HG03280 (cell line): Measurements from ENCODE around the gene SUB1.
"Not testable (repeated sequence)": the region's sequence is repeated elsewhere in the genome, so short reads cannot be mapped to it uniquely, and the experiment has no call there.

Source experiments
- ATAC-seq: cut with Tn5 transposase; IDR thresholded peaks from one replicate; pipeline ENCODE4 v1.9.1; 2021; ENCODE audit warnings: mild to moderate bottlenecking, moderate library complexity; ENCODE audit not compliant: unreplicated experiment

The SUB1 gene

GRCh38 chr5:32598260-32598937, 13.0 kb downstream of the SUB1 start:
- ATAC-seq: no peak

- ATAC-seq: no peak
Observed at GRCh38 chr5:32598997-32599549, 13.7 kb downstream of the SUB1 start.

- ATAC-seq: no peak
Observed at GRCh38 chr5:32600054-32600622, 14.8 kb downstream of the SUB1 start.

GRCh38 chr5:32601623-32602295, 16.4 kb downstream of the SUB1 start:
- no peak for ATAC-seq

GRCh38 chr5:32602906-32603305, 17.5 kb downstream of the SUB1 start:
- no peak for ATAC-seq

GRCh38 chr5:32604800-32605765, 19.7 kb downstream of the SUB1 start:
- ATAC-seq: no peak

GRCh38 chr5:32605766-32606152, 20.4 kb downstream of the SUB1 start:
- ATAC-seq: no peak

- no peak for ATAC-seq
Observed at GRCh38 chr5:32612134-32612888, 27.0 kb downstream of the SUB1 start.

- peak; percentile 68 for ATAC-seq
Observed at GRCh38 chr5:32613050-32613672, 27.8 kb downstream of the SUB1 start.

- ATAC-seq: no peak
Observed at GRCh38 chr5:32615236-32615635, 29.9 kb downstream of the SUB1 start.

- ATAC-seq: no peak
Observed at GRCh38 chr5:32618962-32619361, 33.6 kb downstream of the SUB1 start.

- ATAC-seq: no peak
Observed at GRCh38 chr5:32621256-32621655, 35.9 kb downstream of the SUB1 start.

GRCh38 chr5:32625106-32625505, 39.7 kb downstream of the SUB1 start:
- no peak for ATAC-seq

GRCh38 chr5:32625547-32625946, 40.2 kb downstream of the SUB1 start:
- no peak for ATAC-seq

- ATAC-seq: no peak
Observed at GRCh38 chr5:32627219-32627870, 42.0 kb downstream of the SUB1 start.

- ATAC-seq: no peak
Observed at GRCh38 chr5:32628049-32628844, 42.9 kb downstream of the SUB1 start.

- no peak for ATAC-seq
Observed at GRCh38 chr5:32630867-32631491, 45.6 kb downstream of the SUB1 start.

GRCh38 chr5:32633017-32633416, 47.7 kb downstream of the SUB1 start:
- ATAC-seq: not testable (repeated sequence)
